Neuron (in vitro differentiated cells): Measurements from ENCODE around the gene RTN1.

ENCODE experiments used
- H2AFZ ChIP-seq: one replicate; pipeline ENCODE4 v1.6.1; 2013; ENCODE audit warnings: low read depth, mild to moderate bottlenecking, inconsistent platforms, low read length, moderate library complexity
- H3K27me3 ChIP-seq: one replicate; pipeline ENCODE4 v1.6.1; 2013; ENCODE audit warnings: low read length; ENCODE audit not compliant: insufficient read depth
- H3K36me3 ChIP-seq: one replicate; pipeline ENCODE4 v1.6.1; 2013; ENCODE audit warnings: low read length; ENCODE audit not compliant: insufficient read depth
- H3K4me1 ChIP-seq: one replicate; pipeline ENCODE4 v1.6.1; 2013; ENCODE audit warnings: low read length; ENCODE audit not compliant: insufficient read depth
- H3K4me3 ChIP-seq: 2 replicates; pipeline ENCODE4 v1.5.1; 2013; ENCODE audit warnings: mild to moderate bottlenecking, low read length, moderate library complexity
- H3K9me3 ChIP-seq: one replicate; pipeline ENCODE4 v1.6.1; 2013; ENCODE audit warnings: low read length

Gene RTN1

DNA sequence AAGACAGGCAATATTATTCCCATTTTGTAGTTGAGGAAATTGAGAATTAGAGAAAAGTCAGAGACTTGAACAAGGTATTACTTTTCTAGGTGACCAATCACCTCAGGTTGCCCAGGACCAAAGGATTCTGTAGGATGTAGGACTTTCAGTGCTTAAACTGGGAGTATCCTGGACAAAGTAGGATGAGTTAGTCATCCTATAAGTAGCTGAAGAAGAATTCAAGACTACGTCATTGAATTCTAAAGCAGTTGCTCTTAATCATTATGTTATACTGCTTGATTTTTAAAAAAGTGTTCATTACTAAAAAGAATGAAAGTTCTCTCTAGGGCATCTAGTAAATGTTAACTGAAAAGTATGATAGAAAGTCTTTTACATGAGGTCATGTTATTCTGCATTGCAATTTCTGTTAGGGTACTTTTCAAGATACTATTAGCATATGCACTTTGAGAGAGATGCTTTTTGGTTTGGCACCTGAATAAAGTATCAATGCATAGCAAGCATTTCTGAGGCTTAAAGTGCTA is 101.7 kb downstream of the RTN1 start:
- Histone ChIP-seq H3K4me1 (no peaks in the 10 kb centered on the region), H3K36me3 (no peaks in the 10 kb centered on the region), H3K9me3 (no peaks in the 10 kb centered on the region), H3K4me3 (no peak overlapping the region), H2AFZ (no peak overlapping the region), H3K27me3 (no peaks in the 10 kb centered on the region)

DNA sequence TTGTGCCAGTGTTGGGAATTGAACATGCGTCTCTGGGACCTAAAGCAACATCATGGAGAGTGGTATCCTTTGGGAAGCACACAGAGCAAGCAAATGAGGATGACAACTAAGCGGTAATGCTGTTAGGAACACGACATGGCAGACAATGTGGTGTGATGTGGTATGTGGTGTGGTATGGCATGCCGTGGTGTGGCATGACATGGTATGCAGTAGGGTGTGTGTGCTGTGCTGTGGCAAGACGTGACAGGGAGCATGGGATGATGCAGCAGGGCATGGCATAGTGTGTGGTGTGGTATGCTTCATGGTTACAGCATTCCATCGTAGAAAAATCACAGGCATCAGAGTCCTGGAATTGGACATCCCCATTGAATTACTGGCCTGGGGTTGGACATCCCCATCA is 108.7 kb downstream of the RTN1 start:
- no peak overlapping the region for H3K4me3 ChIP-seq
- H3K27me3 ChIP-seq: no peaks in the 10 kb centered on the region
- H3K9me3 ChIP-seq: no peaks in the 10 kb centered on the region
- no peaks in the 10 kb centered on the region for H3K36me3 ChIP-seq
- H3K4me1 ChIP-seq: no peaks in the 10 kb centered on the region
- no peak overlapping the region for H2AFZ ChIP-seq

DNA sequence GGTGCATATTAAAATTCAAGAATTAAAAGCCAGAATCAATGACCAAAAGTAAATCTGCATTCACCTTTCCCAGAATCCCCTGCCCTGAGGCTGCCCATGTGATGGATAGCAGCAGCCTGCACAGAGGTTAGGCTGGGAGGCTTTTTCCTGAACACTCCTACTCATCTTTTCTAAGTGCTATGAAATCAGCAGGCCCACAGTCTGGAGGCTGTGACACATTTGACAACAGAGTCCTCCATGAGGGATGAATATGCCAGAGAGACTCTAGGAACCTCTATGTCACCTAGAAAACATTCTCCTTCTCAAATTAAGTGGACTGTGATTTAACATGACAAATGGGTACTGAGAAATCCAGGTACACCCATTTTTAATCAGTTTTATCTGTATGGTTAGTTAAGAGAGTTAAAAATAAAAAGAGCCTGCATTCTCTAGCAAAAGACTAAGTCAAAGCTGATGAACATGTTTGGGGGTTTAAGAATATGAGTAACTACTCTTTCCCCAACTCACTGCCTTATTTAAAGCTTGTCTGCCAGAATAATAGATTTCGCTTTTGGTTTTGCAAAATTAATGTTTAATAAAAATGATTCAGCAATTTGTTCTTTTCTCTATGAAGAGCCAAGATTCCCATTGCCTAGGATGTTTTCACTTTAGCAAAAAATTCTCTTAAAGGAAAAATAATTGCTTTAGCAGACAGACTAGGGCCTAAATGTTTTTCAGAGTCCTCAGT is 115.0 kb downstream of the RTN1 start:
- no peaks in the 10 kb centered on the region for H3K4me1 ChIP-seq
- H2AFZ ChIP-seq: no peak overlapping the region
- H3K36me3 ChIP-seq: no peaks in the 10 kb centered on the region
- H3K9me3 ChIP-seq: no peaks in the 10 kb centered on the region
- no peak overlapping the region for H3K4me3 ChIP-seq
- no peaks in the 10 kb centered on the region for H3K27me3 ChIP-seq

DNA sequence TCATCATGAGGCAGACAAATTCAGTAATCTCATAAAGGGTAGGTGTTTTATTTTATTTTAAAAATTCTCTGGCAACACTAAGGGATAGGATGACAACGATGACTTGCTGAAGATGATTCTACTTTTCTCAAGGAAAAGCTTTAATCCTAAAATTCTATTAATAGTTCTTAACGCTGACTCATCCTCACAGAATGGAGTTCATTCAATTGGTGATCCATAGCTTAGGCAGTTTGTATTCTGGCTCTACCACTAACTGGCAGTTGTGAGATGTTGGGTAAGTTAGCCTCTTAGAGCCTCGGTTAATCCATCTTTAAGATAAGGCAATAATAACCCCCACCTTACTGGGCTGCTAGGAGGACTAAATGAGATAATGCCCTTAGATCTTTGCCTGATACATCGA is 116.3 kb downstream of the RTN1 start:
- Histone ChIP-seq H3K9me3 (no peaks in the 10 kb centered on the region), H3K4me1 (no peaks in the 10 kb centered on the region), H2AFZ (no peak overlapping the region), H3K36me3 (no peaks in the 10 kb centered on the region), H3K4me3 (no peak overlapping the region), H3K27me3 (no peaks in the 10 kb centered on the region)

DNA sequence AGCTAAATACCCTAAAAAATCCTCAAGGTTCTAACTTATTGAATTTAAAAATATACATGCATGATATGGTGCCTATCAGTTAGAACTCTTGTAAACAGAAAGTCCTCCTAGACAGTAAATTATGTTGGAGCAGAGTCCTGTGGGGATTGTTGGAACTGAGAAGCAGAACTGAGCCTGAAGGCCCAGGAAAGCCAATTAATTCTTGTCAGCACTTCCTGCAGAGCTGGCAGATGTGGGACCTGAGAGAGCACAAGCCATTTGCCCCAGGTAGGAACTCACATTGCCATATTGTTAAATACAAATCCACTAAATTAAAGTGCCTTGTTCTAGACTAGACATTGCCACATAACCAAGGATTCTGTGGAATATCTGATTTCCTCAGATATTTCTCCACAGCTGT is 117.1 kb downstream of the RTN1 start:
- Histone ChIP-seq H3K4me1 (no peaks in the 10 kb centered on the region), H2AFZ (no peak overlapping the region), H3K27me3 (no peaks in the 10 kb centered on the region)

DNA sequence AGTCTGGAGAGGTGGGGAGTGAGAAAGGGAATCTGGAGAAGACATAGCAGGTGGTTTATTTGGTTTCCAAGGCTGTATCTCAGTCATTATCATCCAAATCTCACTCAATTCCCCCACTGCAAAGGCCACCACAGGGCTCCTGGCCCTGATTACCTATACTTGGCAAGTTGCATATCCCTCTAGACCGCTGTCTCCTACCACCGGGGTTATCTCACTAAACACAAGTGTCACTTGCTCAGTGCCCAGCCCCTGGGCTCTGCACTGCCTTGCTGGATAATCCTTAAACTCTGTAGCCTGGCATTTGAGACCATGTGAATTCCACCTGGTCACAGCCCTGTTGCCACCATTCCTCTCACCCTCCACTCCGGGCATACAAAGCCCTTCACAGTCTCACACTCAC is 119.0 kb downstream of the RTN1 start:
- H2AFZ ChIP-seq: no peak overlapping the region
- H3K27me3 ChIP-seq: no peaks in the 10 kb centered on the region
- H3K36me3 ChIP-seq: no peaks in the 10 kb centered on the region
- no peaks in the 10 kb centered on the region for H3K9me3 ChIP-seq
- H3K4me1 ChIP-seq: no peaks in the 10 kb centered on the region
- H3K4me3 ChIP-seq: no peak overlapping the region

More for the DNA sequence above, 117.1 kb downstream of the RTN1 start:
- no peaks in the 10 kb centered on the region for H3K9me3 ChIP-seq
- H3K4me3 ChIP-seq: no peak overlapping the region
- no peaks in the 10 kb centered on the region for H3K36me3 ChIP-seq

DNA sequence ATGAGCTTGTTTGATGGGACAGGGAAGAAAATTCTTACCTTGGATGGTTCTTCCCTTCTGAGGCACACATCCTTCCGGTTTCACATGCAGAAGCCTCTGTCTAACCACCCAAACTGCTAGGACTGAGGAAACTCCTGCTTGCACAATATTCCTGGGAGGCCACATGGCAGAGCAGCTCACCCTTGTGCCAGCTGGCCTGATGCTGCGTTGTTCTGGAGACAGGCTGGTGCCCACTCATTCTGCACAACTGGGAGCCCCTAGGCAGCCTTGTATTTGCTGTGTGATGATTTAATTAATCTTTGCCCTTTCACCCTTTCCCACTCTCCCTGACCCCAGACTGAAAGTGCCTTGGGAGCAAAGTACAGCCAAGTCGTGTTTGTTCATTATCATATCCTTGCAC is 130.8 kb downstream of the RTN1 start:
- H3K36me3 ChIP-seq: no peaks in the 10 kb centered on the region
- H3K27me3 ChIP-seq: no peaks in the 10 kb centered on the region
- no peak overlapping the region for H2AFZ ChIP-seq
- H3K9me3 ChIP-seq: no peaks in the 10 kb centered on the region
- H3K4me3 ChIP-seq: no peak overlapping the region
- no peaks in the 10 kb centered on the region for H3K4me1 ChIP-seq

DNA sequence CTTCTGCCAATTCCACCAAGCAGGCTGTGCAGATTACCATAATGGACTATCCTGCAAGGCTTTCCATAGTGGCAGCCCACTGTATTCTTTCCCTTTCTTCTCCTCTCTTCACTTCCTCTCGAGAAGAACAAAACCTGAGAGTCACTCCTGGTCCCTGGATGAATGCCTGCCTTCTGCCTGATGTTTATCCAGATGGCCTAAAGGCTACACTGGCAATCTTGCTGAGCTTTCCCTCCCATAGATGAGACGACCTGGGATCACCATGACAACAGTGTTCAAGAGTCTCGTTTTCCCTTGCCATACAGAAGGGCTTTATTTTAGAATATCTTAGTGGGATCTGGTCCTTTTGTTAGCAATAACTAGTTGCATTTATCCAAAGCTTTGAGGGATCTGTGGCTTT is 142.3 kb downstream of the RTN1 start:
- H3K36me3 ChIP-seq: no peaks in the 10 kb centered on the region

DNA sequence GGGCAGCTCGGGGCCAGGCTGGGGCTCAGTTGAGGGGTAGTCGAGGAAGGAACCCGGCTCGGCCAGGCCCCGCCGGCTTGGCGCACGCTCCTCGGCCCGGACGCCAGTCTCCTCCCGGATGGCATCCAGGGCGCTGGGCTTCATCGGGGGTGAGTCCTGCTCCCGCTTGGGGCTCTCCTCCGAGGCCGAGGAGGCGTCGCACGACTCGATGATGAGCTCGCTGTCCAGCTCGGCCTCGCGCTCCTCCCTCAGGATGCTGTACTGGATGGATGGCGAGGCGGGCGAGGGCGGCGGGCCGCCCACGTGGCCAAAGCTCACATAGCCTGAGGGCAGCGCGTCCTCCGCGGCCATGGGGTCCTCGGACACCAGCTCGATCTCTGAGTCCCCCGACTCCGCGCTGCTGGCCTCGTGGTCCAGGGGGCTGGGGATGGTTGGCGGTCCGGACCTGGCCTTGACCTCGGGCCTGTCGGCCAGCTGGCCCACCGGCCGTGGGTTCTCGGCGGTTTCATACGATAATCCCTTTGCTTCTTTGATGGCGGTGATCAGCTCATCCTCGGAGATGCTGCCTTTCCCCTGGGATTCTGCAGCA is 143.4 kb downstream of the RTN1 start:
- H3K27me3 ChIP-seq: no peaks in the 10 kb centered on the region
- H3K36me3 ChIP-seq: no peaks in the 10 kb centered on the region
- no peak overlapping the region for H3K4me3 ChIP-seq
- H3K9me3 ChIP-seq: no peaks in the 10 kb centered on the region
- H3K4me1 ChIP-seq: peaks cover 7% of the 10 kb centered on the region
- H2AFZ ChIP-seq: no peak overlapping the region

More for the DNA sequence above, 142.3 kb downstream of the RTN1 start:
- no peaks in the 10 kb centered on the region for H3K9me3 ChIP-seq
- H3K27me3 ChIP-seq: no peaks in the 10 kb centered on the region
- peaks cover 7% of the 10 kb centered on the region for H3K4me1 ChIP-seq
- no peak overlapping the region for H2AFZ ChIP-seq
- no peak overlapping the region for H3K4me3 ChIP-seq

DNA sequence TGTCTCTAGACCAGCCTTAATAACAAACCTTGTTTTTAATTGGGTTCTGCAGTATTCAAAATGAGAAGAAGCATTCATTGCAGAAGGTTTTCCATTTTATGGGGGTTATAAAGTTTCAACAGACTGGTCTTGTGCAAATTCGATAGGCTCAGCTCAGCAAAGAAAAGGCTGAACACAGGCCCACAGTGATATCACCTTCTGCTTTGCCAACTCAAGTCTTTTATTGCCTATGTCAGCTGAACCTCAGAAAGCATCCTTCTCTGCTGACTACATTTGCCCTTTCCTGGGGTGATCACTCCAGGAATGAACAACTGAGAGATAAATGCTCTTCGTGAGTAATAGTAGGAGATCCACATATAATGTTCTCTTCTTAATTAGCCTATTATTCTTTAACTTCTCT is 159.5 kb downstream of the RTN1 start:
- Histone ChIP-seq H3K4me3 (no peak overlapping the region), H3K9me3 (no peaks in the 10 kb centered on the region), H3K36me3 (no peaks in the 10 kb centered on the region), H3K27me3 (no peaks in the 10 kb centered on the region), H3K4me1 (no peaks in the 10 kb centered on the region), H2AFZ (no peak overlapping the region)

DNA sequence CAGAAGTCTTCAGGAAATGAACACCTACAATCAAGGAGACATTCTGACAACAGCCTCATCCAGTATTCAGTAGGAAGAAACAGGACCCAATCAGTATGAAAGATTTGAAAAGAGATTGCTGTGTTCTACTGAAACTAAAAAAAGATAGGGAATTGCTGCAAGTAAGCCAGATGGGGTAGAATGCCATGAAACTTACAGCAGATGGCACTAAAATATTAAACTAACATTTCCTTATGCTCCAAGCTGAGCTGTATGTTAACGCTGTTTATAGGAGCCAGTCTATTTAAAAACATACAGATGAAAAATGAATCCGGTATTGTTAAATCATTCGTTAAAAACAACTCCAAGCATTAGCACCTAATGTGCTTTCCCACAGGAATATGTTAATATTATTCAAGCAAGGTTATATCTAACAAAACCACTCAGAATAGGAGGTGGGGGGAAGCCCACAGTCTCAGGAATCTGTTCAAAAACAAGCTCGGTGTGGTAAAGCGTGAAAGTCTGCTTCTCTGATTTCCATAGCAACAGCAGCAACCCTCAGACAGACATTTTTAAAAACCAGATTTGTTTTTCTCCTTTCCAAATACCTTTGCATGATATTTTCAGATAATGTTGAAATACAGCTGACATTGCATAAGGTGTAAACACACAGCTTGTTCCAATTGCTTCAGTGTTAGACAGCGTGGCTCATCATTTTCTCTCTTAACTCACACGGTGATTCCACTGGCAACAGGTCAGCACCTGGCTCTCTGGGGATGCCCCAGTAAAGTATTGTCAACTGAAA is 162.6 kb downstream of the RTN1 start:
- H3K27me3 ChIP-seq: no peaks in the 10 kb centered on the region
- H3K9me3 ChIP-seq: no peaks in the 10 kb centered on the region
- H3K36me3 ChIP-seq: no peaks in the 10 kb centered on the region
- no peak overlapping the region for H3K4me3 ChIP-seq
- H3K4me1 ChIP-seq: no peaks in the 10 kb centered on the region
- no peak overlapping the region for H2AFZ ChIP-seq

DNA sequence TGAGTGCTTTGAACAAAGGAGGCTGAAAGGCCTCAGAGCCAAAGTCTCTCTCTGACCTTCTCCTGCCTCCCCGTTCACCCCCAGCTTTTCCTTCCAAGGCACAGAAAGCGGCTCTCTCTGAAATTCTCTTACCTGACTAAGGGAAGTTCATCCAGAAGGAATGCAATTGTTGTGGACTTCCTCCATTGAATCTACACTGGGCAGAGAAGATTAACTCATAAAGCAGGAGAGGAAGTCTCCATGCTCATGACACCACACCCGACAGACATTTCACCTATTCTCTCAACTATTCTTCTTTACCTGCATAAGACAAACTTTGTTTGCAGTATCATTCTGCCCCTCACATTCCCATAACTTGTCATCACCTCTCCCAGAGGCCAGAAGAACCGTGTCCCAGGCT is 164.7 kb downstream of the RTN1 start:
- H3K27me3 ChIP-seq: no peaks in the 10 kb centered on the region
- H3K4me1 ChIP-seq: no peaks in the 10 kb centered on the region
- no peaks in the 10 kb centered on the region for H3K9me3 ChIP-seq
- H3K4me3 ChIP-seq: no peak overlapping the region
- H3K36me3 ChIP-seq: no peaks in the 10 kb centered on the region
- no peak overlapping the region for H2AFZ ChIP-seq

DNA sequence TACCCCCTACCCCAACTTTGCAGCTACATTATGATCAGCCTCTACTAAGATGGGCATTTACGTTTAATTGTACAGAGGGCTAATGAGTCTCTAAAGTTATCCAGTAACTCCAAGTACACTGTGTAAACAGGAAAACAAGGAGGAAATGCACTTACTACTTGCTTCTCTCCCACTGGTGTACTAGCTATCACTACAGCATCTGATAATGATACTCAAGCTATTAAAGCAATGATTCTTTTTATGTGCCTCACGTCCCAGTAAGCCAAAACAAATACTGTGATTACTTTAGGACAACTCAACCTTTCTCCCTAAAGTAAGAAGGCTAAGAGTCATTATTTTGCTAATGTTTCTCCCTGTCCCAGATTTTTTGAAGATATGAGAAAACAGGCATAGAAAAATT is 165.3 kb downstream of the RTN1 start:
- no peak overlapping the region for H2AFZ ChIP-seq
- H3K36me3 ChIP-seq: no peaks in the 10 kb centered on the region
- H3K27me3 ChIP-seq: no peaks in the 10 kb centered on the region
- H3K4me1 ChIP-seq: no peaks in the 10 kb centered on the region
- H3K4me3 ChIP-seq: no peak overlapping the region
- no peaks in the 10 kb centered on the region for H3K9me3 ChIP-seq
